ENCODE measurements around the gene KLHL1.

KLHL1 gene

GRCh38 chr13:69921156-69921555 is 187.1 kb downstream of the KLHL1 start:
- no peak for TF ChIP-seq CTCF (IDR thresholded peaks at IDR 0.05; ENCODE audit: control extremely low read depth, extremely low read depth, low read depth, missing control alignments)
- DNase-seq (ENCODE audit: extremely low spot score), result no peak
- ChIA-PET CTCF (interaction anchor here (1.7 kb wide), 1 partner anchor 10 kb away, joined by 4 read pairs; no protein-coding TSS in a partner anchor), POLR2A (no interaction called here)

GRCh38 chr13:69912630-69913029 is 195.6 kb downstream of the KLHL1 start:
- no peak for DNase-seq (ENCODE audit: extremely low spot score)
- no peak for TF ChIP-seq CTCF (IDR thresholded peaks at IDR 0.05; ENCODE audit: control extremely low read depth, extremely low read depth, low read depth, missing control alignments)
- ChIA-PET CTCF (interaction anchor here (0.6 to 2.1 kb wide), 2 partner anchors 13 to 347 kb away, joined by 3 to 5 read pairs; no protein-coding TSS in a partner anchor), POLR2A (no interaction called here)

- POLR2A ChIA-PET, result no interaction called here
- CTCF ChIA-PET, result no interaction called here
- DNase-seq (ENCODE audit: extremely low spot score), result no peak
- no peak for TF ChIP-seq CTCF (IDR thresholded peaks at IDR 0.05; ENCODE audit: control extremely low read depth, extremely low read depth, low read depth, missing control alignments)
These were observed 197.5 kb downstream of the KLHL1 start for GRCh38 chr13:69910800-69911199.

- no peak for TF ChIP-seq CTCF (IDR thresholded peaks at IDR 0.05; ENCODE audit: control extremely low read depth, extremely low read depth, low read depth, missing control alignments)
- DNase-seq (ENCODE audit: extremely low spot score), result no peak
- ChIA-PET POLR2A (no interaction called here), CTCF (no interaction called here)
These were observed 203.5 kb downstream of the KLHL1 start for GRCh38 chr13:69904784-69905183.

- DNase-seq (ENCODE audit: extremely low spot score), result no peak
- ChIA-PET CTCF (no interaction called here), POLR2A (no interaction called here)
- no peak for TF ChIP-seq CTCF (IDR thresholded peaks at IDR 0.05; ENCODE audit: control extremely low read depth, extremely low read depth, low read depth, missing control alignments)
These were observed 205.2 kb downstream of the KLHL1 start for GRCh38 chr13:69903081-69903480.

- ChIA-PET POLR2A (no interaction called here), CTCF (no interaction called here)
- TF ChIP-seq CTCF (IDR thresholded peaks at IDR 0.05; ENCODE audit: control extremely low read depth, extremely low read depth, low read depth, missing control alignments), result no peak
- DNase-seq (ENCODE audit: extremely low spot score), result no peak
These were observed 225.8 kb downstream of the KLHL1 start for GRCh38 chr13:69882451-69882850.

GRCh38 chr13:69879936-69880335 is 228.3 kb downstream of the KLHL1 start:
- TF ChIP-seq CTCF (IDR thresholded peaks at IDR 0.05; ENCODE audit: control extremely low read depth, extremely low read depth, low read depth, missing control alignments), result no peak
- ChIA-PET POLR2A (no interaction called here), CTCF (no interaction called here)
- no peak for DNase-seq (ENCODE audit: extremely low spot score)

Data from GM10248 (cell line).